Measurements from ENCODE around the gene TMEM259. TPM values are rescaled to one million over a fixed set of nuclear protein-coding genes. Genes with fewer than 3 reads are reported as not detected.

Gene TMEM259
- total RNA-seq, 1 donor from 2014 or later = 199 TPM

- Mint-ChIP-seq H3K27me3 (peaks cover 42% of the 10 kb centered on the region), H3K4me1 (ENCODE audit: low read depth) (no peaks in the 10 kb centered on the region), H3K27ac (no peak overlapping the region), H3K4me3 (ENCODE audit: low read depth) (no peak overlapping the region), H3K9me3 (ENCODE audit: low read depth) (no peaks in the 10 kb centered on the region), H3K36me3 (ENCODE audit: insufficient read depth) (peaks cover 2% of the 10 kb centered on the region)
- DNase-seq (ENCODE audit: low spot score, unreplicated experiment) = peak; percentile 69
- peak; percentile 93 for TF ChIP-seq CTCF (IDR thresholded peaks at IDR 0.05; ENCODE audit: unreplicated experiment)
These were observed 19.3 kb downstream of the TMEM259 start for GRCh38 chr19:1001538-1002166.

- Mint-ChIP-seq H3K4me3 (ENCODE audit: low read depth) (peak overlapping the region; percentile 35), H3K4me1 (ENCODE audit: low read depth) (no peaks in the 10 kb centered on the region), H3K9me3 (ENCODE audit: low read depth) (no peaks in the 10 kb centered on the region), H3K27me3 (peaks cover 45% of the 10 kb centered on the region), H3K27ac (no peak overlapping the region), H3K36me3 (ENCODE audit: insufficient read depth) (no peaks in the 10 kb centered on the region)
- TF ChIP-seq CTCF (IDR thresholded peaks at IDR 0.05; ENCODE audit: unreplicated experiment) = no peak
- no peak for DNase-seq (ENCODE audit: low spot score, unreplicated experiment)
These were observed 20.1 kb downstream of the TMEM259 start for GRCh38 chr19:1000591-1001537.

- peak; percentile 71 for TF ChIP-seq CTCF (IDR thresholded peaks at IDR 0.05; ENCODE audit: unreplicated experiment)
- H3K9me3 Mint-ChIP-seq (ENCODE audit: low read depth) = no peaks in the 10 kb centered on the region
- H3K4me3 Mint-ChIP-seq (ENCODE audit: low read depth) = peak within 1 kb of the TSS; percentile 35
- peaks cover 44% of the 10 kb centered on the region for H3K27me3 Mint-ChIP-seq
- no peak within 1 kb of the TSS for H3K27ac Mint-ChIP-seq
- DNase-seq (ENCODE audit: low spot score, unreplicated experiment) = peak; percentile 75
- H3K36me3 Mint-ChIP-seq (ENCODE audit: insufficient read depth) = no peaks in the 10 kb centered on the region
- H3K4me1 Mint-ChIP-seq (ENCODE audit: low read depth) = no peaks in the 10 kb centered on the region
These were observed 20.8 kb downstream of the TMEM259 start, which contains the start of gene GRIN3B for GRCh38 chr19:1000095-1000494. GRIN3B (plus strand) TSS chr19:1000419; CDS start chr19:1000438, 19 bp downstream.

GRCh38 chr19:999379-999719, 21.6 kb downstream of the TMEM259 start:
- Mint-ChIP-seq H3K27me3 (peaks cover 43% of the 10 kb centered on the region), H3K9me3 (ENCODE audit: low read depth) (no peaks in the 10 kb centered on the region), H3K27ac (no peak overlapping the region), H3K36me3 (ENCODE audit: insufficient read depth) (no peaks in the 10 kb centered on the region), H3K4me3 (ENCODE audit: low read depth) (peak overlapping the region; percentile 26), H3K4me1 (ENCODE audit: low read depth) (no peaks in the 10 kb centered on the region)
- TF ChIP-seq CTCF (IDR thresholded peaks at IDR 0.05; ENCODE audit: unreplicated experiment) = no peak
- no peak for DNase-seq (ENCODE audit: low spot score, unreplicated experiment)

- Mint-ChIP-seq H3K9me3 (ENCODE audit: low read depth) (no peaks in the 10 kb centered on the region), H3K4me3 (ENCODE audit: low read depth) (no peak overlapping the region), H3K36me3 (ENCODE audit: insufficient read depth) (no peaks in the 10 kb centered on the region), H3K4me1 (ENCODE audit: low read depth) (no peaks in the 10 kb centered on the region), H3K27ac (no peak overlapping the region), H3K27me3 (peaks cover 40% of the 10 kb centered on the region)
- no peak for DNase-seq (ENCODE audit: low spot score, unreplicated experiment)
- TF ChIP-seq CTCF (IDR thresholded peaks at IDR 0.05; ENCODE audit: unreplicated experiment) = no peak
These were observed 22.9 kb downstream of the TMEM259 start for GRCh38 chr19:998064-998463.

All from progenitor cell of endocrine pancreas (in vitro differentiated cells).